Measurements from ENCODE around the gene PPM1F.

- TF ChIP-seq CTCF (IDR thresholded peaks at IDR 0.05) = no peak
- TF ChIP-seq POLR2A (IDR thresholded peaks at IDR 0.05) = no peak
Measured at GRCh38 chr22:21981874-21982273, 29.2 kb upstream of the PPM1F start.
